ENCODE measurements around the gene TEX55.
"Not testable (repeated sequence)": the region's sequence is repeated elsewhere in the genome, so short reads cannot be mapped to it uniquely, and the experiment has no call there.

Gene TEX55

GRCh38 chr3:119161240-119161639 is 15.3 kb downstream of the TEX55 start:
- no peak for DNase-seq

GRCh38 chr3:119164745-119165144 is 18.8 kb downstream of the TEX55 start:
- DNase-seq: not testable (repeated sequence)

- no peak for DNase-seq
Observed at GRCh38 chr3:119170821-119171220, 24.9 kb downstream of the TEX55 start.

- DNase-seq: no peak
Observed at GRCh38 chr3:119173325-119173724, 27.4 kb downstream of the TEX55 start, which contains the start of gene UPK1B. Gene UPK1B, plus strand, starts transcription at chr3:119173598. Its CDS starts 13,144 bp downstream, at chr3:119186742.

- DNase-seq: no peak
Observed at GRCh38 chr3:119175872-119176756, 30.1 kb downstream of the TEX55 start.

GRCh38 chr3:119176778-119177177 is 30.8 kb downstream of the TEX55 start:
- no peak for DNase-seq

- peak in 1 of 2 experiments; percentile 2 for DNase-seq
Observed at GRCh38 chr3:119177321-119177720, 31.4 kb downstream of the TEX55 start.

- no peak for DNase-seq
Observed at GRCh38 chr3:119181765-119182164, 35.8 kb downstream of the TEX55 start.

- DNase-seq: no peak
Observed at GRCh38 chr3:119184111-119184510, 38.1 kb downstream of the TEX55 start.

- DNase-seq: no peak
Observed at GRCh38 chr3:119184796-119185570, 39.0 kb downstream of the TEX55 start.

- DNase-seq: no peak
Observed at GRCh38 chr3:119187266-119187665, 41.3 kb downstream of the TEX55 start.

GRCh38 chr3:119191800-119192199 is 45.8 kb downstream of the TEX55 start:
- no peak for DNase-seq

- DNase-seq: no peak
Observed at GRCh38 chr3:119194237-119195150, 48.5 kb downstream of the TEX55 start.

- no peak for DNase-seq
Observed at GRCh38 chr3:119195151-119195476, 49.1 kb downstream of the TEX55 start.

- no peak for DNase-seq
Observed at GRCh38 chr3:119195911-119196310, 49.9 kb downstream of the TEX55 start.

All from NCI-H2081 (cell line).